H1 (cell line): ENCODE measurements around the gene TNP1. TPM values are rescaled to one million over a fixed set of nuclear protein-coding genes. Genes with fewer than 3 reads are reported as not detected.

Experiments
- CTCF ChIA-PET: fragments of 300-600 bp; sonication (Branson Sonifier 250); formaldehyde crosslinking; loops from one replicate; lab custom pipeline; 2021; ENCODE audit not compliant: partially characterized antibody; lab: Charles Lee
- POLR2A ChIA-PET: fragments of 300-600 bp; sonication (Branson Sonifier 250); formaldehyde crosslinking; loops from one replicate; lab custom pipeline; 2021; ENCODE audit warnings: inconsistent platforms; ENCODE audit not compliant: partially characterized antibody; lab: Charles Lee
- DNase-seq, 2 experiments: peaks; one replicate each; pipeline versions ENCODE4 v3.0.0 to v3.0.0-alpha.2; 2010 to 2022; ENCODE audit warnings: low spot score in 2 of 2, low read depth in 1 of 2, mixed read lengths in 1 of 2
- FAIRE-seq: peaks from 2 replicates; lab custom pipeline; 2011; peaks lifted over from hg19 to GRCh38; lab: Jason Lieb, UNC
- H2AFZ ChIP-seq: 2 replicates; pipeline ENCODE4 v1.8.1; 2012; ENCODE audit warnings: low read length, inconsistent platforms
- H2AK5ac ChIP-seq: 2 replicates; pipeline ENCODE4 v1.6.1; 2013; ENCODE audit warnings: low read depth, low read length
- H2BK120ac ChIP-seq: replicated peaks from 2 replicates; pipeline ENCODE3; 2013; ENCODE audit warnings: low read depth, low read length, inconsistent platforms
- H2BK12ac ChIP-seq: 2 replicates; pipeline ENCODE4 v1.6.1; 2013; ENCODE audit warnings: low read depth, low read length
- H2BK15ac ChIP-seq: 2 replicates; pipeline ENCODE4 v1.6.1; 2013; ENCODE audit warnings: low read length
- H2BK20ac ChIP-seq: 2 replicates; pipeline ENCODE4 v1.6.1; 2013; ENCODE audit warnings: low read length
- H2BK5ac ChIP-seq: 2 replicates; pipeline ENCODE4 v1.6.1; 2013; ENCODE audit warnings: low read depth, low read length
- H3K14ac ChIP-seq: 2 replicates; pipeline ENCODE4 v1.6.1; 2013; ENCODE audit warnings: inconsistent platforms; ENCODE audit not compliant: insufficient read length
- H3K18ac ChIP-seq: 2 replicates; pipeline ENCODE4 v1.6.1; 2013; ENCODE audit warnings: low read length; ENCODE audit errors: extremely low read depth
- H3K23ac ChIP-seq: 2 replicates; pipeline ENCODE4 v1.6.1; 2013; ENCODE audit warnings: inconsistent platforms; ENCODE audit not compliant: insufficient read length
- H3K23me2 ChIP-seq: 2 replicates; pipeline ENCODE4 v1.6.1; 2013; ENCODE audit warnings: low read depth, low read length
- H3K27ac ChIP-seq: 2 replicates; pipeline ENCODE4 v1.6.1; 2011; ENCODE audit warnings: low read depth, low read length, inconsistent platforms
- H3K27me3 ChIP-seq, 4 experiments: replicated peaks in 1 of 4; 1 replicate in 1 of 4; 2 replicates in 3 of 4; pipeline versions ENCODE4 v1.6.1 to v1.8.1; 2011 to 2013; ENCODE audit warnings: low read length in 3 of 4, mild to moderate bottlenecking in 3 of 4, inconsistent platforms in 2 of 4, mixed read lengths in 2 of 4, moderate library complexity in 1 of 4; ENCODE audit not compliant: control insufficient read depth in 3 of 4, insufficient read depth in 3 of 4; ENCODE audit errors: extremely low read depth in 1 of 4
- H3K36me3 ChIP-seq, 4 experiments: 2 replicates each; pipeline versions ENCODE4 v1.6.1 to v1.8.1; 2011 to 2013; ENCODE audit warnings: mild to moderate bottlenecking in 4 of 4, low read length in 3 of 4, moderate library complexity in 2 of 4, control low read depth in 1 of 4, inconsistent platforms in 1 of 4; ENCODE audit not compliant: insufficient read depth in 4 of 4, control insufficient read depth in 2 of 4
- H3K4ac ChIP-seq: replicated peaks from 2 replicates; pipeline ENCODE3; 2013; ENCODE audit warnings: low read length, low read depth, mixed read lengths, inconsistent platforms; ENCODE audit not compliant: insufficient read length
- H3K4me1 ChIP-seq, 4 experiments: replicated peaks in 1 of 4; 1 replicate in 1 of 4; 2 replicates in 3 of 4; pipeline versions ENCODE4 v1.6.1 to v1.8.1; 2011 to 2013; ENCODE audit warnings: low read length in 3 of 4, inconsistent platforms in 2 of 4, mixed read lengths in 1 of 4; ENCODE audit not compliant: insufficient read depth in 4 of 4, control insufficient read depth in 3 of 4
- H3K4me2 ChIP-seq, 2 experiments: 2 replicates each; pipeline versions ENCODE4 v1.6.1 to v1.8.1; 2011 to 2013; ENCODE audit warnings: low read depth in 2 of 2, low read length in 2 of 2, control low read depth in 1 of 2, inconsistent platforms in 1 of 2, mild to moderate bottlenecking in 1 of 2; ENCODE audit not compliant: insufficient read depth in 1 of 2
- H3K4me3 ChIP-seq, 4 experiments: fragments of 200-600, 300-600 bp in 1 of 4; sonication (generic), shearing (Covaris generic), sonication (Bioruptor Twin) in 1 of 4; 2 replicates each; pipeline versions ENCODE4 v1.5.1 to v1.8.1; 2011 to 2016; ENCODE audit warnings: low read length in 4 of 4, low read depth in 3 of 4, control low read depth in 2 of 4, inconsistent platforms in 2 of 4, mild to moderate bottlenecking in 2 of 4, mixed read lengths in 1 of 4, moderate library complexity in 1 of 4; ENCODE audit not compliant: insufficient read depth in 2 of 4; ENCODE audit errors: extremely low read depth in 1 of 4
- H3K56ac ChIP-seq: replicated peaks from 2 replicates; pipeline ENCODE3; 2013; ENCODE audit warnings: low read depth, mild to moderate bottlenecking, mixed read lengths, low read length, inconsistent platforms; ENCODE audit not compliant: insufficient read length
- H3K79me1 ChIP-seq: 2 replicates; pipeline ENCODE4 v1.6.1; 2013; ENCODE audit warnings: low read depth, low read length, control low read depth
- H3K79me2 ChIP-seq, 2 experiments: 2 replicates each; pipeline versions ENCODE4 v1.6.1 to v1.8.1; 2012 to 2013; ENCODE audit warnings: low read length in 2 of 2, mild to moderate bottlenecking in 2 of 2, inconsistent platforms in 1 of 2; ENCODE audit not compliant: insufficient read depth in 2 of 2, control insufficient read depth in 1 of 2
- H3K9ac ChIP-seq, 4 experiments: replicated peaks in 1 of 4; 1 replicate in 1 of 4; 2 replicates in 3 of 4; pipeline versions ENCODE4 v1.6.1 to v1.8.1; 2011 to 2013; ENCODE audit warnings: low read depth in 3 of 4, low read length in 3 of 4, control low read depth in 2 of 4, mild to moderate bottlenecking in 2 of 4, moderate library complexity in 2 of 4, inconsistent platforms in 1 of 4; ENCODE audit errors: extremely low read depth in 1 of 4
- H3K9me3 ChIP-seq, 2 experiments: 2 replicates each; pipeline versions ENCODE4 v1.6.1 to v1.8.1; 2012 to 2013; ENCODE audit warnings: mild to moderate bottlenecking in 2 of 2, moderate library complexity in 2 of 2, control low read depth in 1 of 2, inconsistent platforms in 1 of 2, low read depth in 1 of 2, low read length in 1 of 2, mixed read lengths in 1 of 2; ENCODE audit not compliant: insufficient read depth in 2 of 2
- H4K20me1 ChIP-seq, 2 experiments: replicated peaks in 1 of 2; 2 replicates each; pipeline versions ENCODE3 to v1.8.1; 2011 to 2013; ENCODE audit warnings: inconsistent platforms in 2 of 2, low read length in 2 of 2, mild to moderate bottlenecking in 1 of 2; ENCODE audit not compliant: insufficient read depth in 2 of 2, control insufficient read depth in 1 of 2
- H4K5ac ChIP-seq: 2 replicates; pipeline ENCODE4 v1.6.1; 2013; ENCODE audit warnings: low read length, low read depth, mixed read lengths, inconsistent platforms; ENCODE audit not compliant: insufficient read length
- H4K8ac ChIP-seq: 2 replicates; pipeline ENCODE4 v1.8.0; 2013; ENCODE audit warnings: mild to moderate bottlenecking, moderate library complexity, low read length, inconsistent platforms; ENCODE audit not compliant: insufficient read depth; ENCODE audit errors: extremely low read depth
- H4K91ac ChIP-seq: replicated peaks from 2 replicates; pipeline ENCODE3; 2013; ENCODE audit warnings: low read length, mixed read lengths, inconsistent platforms; ENCODE audit not compliant: insufficient read length
- KDM5A ChIP-seq: fragments of 200-600 bp; IDR thresholded peaks from 2 replicates; pipeline ENCODE4 v1.7.1; 2012; ENCODE audit warnings: mild to moderate bottlenecking, low read length, inconsistent platforms, mixed read lengths
- YY1 ChIP-seq: IDR thresholded peaks from 2 replicates; pipeline ENCODE4 v1.6.1; 2011; ENCODE audit warnings: low read depth, mild to moderate bottlenecking, low read length
- WGBS, 2 experiments: shearing (Covaris generic) in 1 of 2; methylation state at CpG; one replicate each; pipeline versions ENCODE4 v1.1.6 to v1.1.7; 2013 to 2015; ENCODE audit warnings: low lambda C conversion rate in 2 of 2, mixed read lengths in 2 of 2, inconsistent platforms in 1 of 2, low coverage in 1 of 2, missing lambda C conversion rate in 1 of 2; ENCODE audit not compliant: insufficient replicate concordance in 2 of 2, insufficient coverage in 1 of 2, insufficient read length in 1 of 2; ENCODE audit errors: extremely low coverage in 1 of 2, missing lambda C conversion rate in 1 of 2; 5-methylcytosine and 5-hydroxymethylcytosine counted together
- polyA plus RNA-seq, 7 experiments: library from polyadenylated mRNA; depleted of rRNA in 3 of 7; stranded (reverse) in 5 of 7; unstranded in 2 of 7; fragments of >200 nt in 5 of 7; fragments of 200-250 nt in 2 of 7; gene quantifications; 1 replicate in 5 of 7; 2 replicates in 1 of 7; 4 replicates in 1 of 7; pipeline versions ENCODE4 v1.2.1 to v1.2.3, GENCODE V29; 2011 to 2013; ENCODE audit warnings: missing spikeins in 2 of 7, mixed read lengths in 2 of 7
- total RNA-seq: library from RNA; stranded (reverse); fragmentation: NEBNext Ultra II Directional; extraction: Animal tissue kit (Norgen Biotek cat#: 25700); gene quantifications from 2 replicates; pipeline ENCODE4 v1.2.1, GENCODE V29; 2021
- TF ChIP-seq, protein P1 (sequence below), 3 experiments: IDR thresholded peaks; 1 replicate in 2 of 3; 2 replicates in 1 of 3; pipeline versions ENCODE4 v1.5.1 to v1.6.1; 2011; ENCODE audit warnings: low read length in 3 of 3, mild to moderate bottlenecking in 3 of 3, inconsistent platforms in 2 of 3, low read depth in 1 of 3, moderate library complexity in 1 of 3; ENCODE audit not compliant: insufficient read depth in 1 of 3; ENCODE audit errors: control extremely low read depth in 1 of 3

The TNP1 gene
- total and polyA plus RNA-seq, 2 of the 8 experiments (the other 6 are each of a cell fraction or from before 2014, with no cell fraction given): not detected

DNA sequence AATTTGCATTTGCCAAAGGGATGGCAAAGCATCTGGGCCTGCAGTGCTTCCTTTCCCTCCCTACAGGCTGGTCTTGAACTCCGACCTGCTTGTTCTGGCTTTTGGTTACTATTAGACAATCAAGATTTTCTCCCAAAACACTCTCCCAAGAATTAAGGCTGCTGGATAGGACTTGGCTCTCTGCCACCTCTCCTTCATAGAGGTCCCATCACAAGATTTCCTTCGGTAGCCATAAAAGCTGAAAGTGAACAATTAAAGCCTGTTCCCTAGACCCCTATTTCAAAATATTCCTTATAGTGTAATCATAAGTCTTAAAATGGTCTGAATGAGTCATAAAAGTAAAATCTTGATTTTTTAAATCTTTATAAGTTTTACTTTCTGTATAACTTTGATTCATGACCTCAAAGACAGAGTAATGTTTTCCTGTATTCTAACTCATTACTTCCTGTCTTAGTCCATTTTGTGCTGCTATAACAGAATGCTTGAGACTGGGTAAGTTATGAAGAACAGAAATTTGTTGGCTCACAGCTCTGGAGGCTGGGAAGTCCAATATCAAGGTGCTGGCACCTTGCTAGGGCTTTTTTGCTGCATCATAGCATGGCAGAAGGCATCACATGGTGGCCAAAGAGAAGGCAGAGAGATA is 37.8 kb upstream of the TNP1 start:
- Histone ChIP-seq H3K9me3 (peaks cover 5 to 7% of the 10 kb centered on the region in 2 experiments; a peak in 2 of 4 replicates), H2AFZ (no peak overlapping the region), H3K4me2 (no peak overlapping the region), H2BK120ac (no peak overlapping the region), H4K91ac (no peak overlapping the region), H4K8ac (no peak overlapping the region), H3K9ac (no peak overlapping the region), H3K27ac (no peak overlapping the region), H4K20me1 (no peaks in the 10 kb centered on the region), H2BK20ac (no peak overlapping the region), H3K23me2 (no peaks in the 10 kb centered on the region; the same call in 1 of the 2 replicates), H2AK5ac (no peak overlapping the region)
- TF ChIP-seq YY1 (no peak), KDM5A (no peak)
- TF ChIP-seq, protein P1, sequence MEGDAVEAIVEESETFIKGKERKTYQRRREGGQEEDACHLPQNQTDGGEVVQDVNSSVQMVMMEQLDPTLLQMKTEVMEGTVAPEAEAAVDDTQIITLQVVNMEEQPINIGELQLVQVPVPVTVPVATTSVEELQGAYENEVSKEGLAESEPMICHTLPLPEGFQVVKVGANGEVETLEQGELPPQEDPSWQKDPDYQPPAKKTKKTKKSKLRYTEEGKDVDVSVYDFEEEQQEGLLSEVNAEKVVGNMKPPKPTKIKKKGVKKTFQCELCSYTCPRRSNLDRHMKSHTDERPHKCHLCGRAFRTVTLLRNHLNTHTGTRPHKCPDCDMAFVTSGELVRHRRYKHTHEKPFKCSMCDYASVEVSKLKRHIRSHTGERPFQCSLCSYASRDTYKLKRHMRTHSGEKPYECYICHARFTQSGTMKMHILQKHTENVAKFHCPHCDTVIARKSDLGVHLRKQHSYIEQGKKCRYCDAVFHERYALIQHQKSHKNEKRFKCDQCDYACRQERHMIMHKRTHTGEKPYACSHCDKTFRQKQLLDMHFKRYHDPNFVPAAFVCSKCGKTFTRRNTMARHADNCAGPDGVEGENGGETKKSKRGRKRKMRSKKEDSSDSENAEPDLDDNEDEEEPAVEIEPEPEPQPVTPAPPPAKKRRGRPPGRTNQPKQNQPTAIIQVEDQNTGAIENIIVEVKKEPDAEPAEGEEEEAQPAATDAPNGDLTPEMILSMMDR (IDR thresholded peaks at IDR 0.05; ENCODE audit: control extremely low read depth in 1 of 3, insufficient read depth in 1 of 3, low read depth in 1 of 3, low read length in 3 of 3): no peak
- TF ChIP-seq, all 59 proteins: peak for 0
- H3K14ac ChIP-seq: no peak overlapping the region
- H3K4me1 ChIP-seq: no peaks in the 10 kb centered on the region
- no peaks in the 10 kb centered on the region for H3K79me2 ChIP-seq
- ChIA-PET POLR2A (no interaction called here), CTCF (interaction anchor here (1.2 kb wide), 1 partner anchor 9 kb away, joined by 4 read pairs; no protein-coding TSS in a partner anchor)
- no peaks in the 10 kb centered on the region for H3K36me3 ChIP-seq
- DNase-seq (no peak), FAIRE-seq (no peak)
- H3K79me1 ChIP-seq: no peaks in the 10 kb centered on the region
- no peak overlapping the region for H3K4me3 ChIP-seq
- WGBS, 2 experiments: 85% methylated on average over 2 of the region's 2 CpGs; no CpG with 5 or more reads in 1 of the 2 experiments
- no peak overlapping the region for H3K4ac ChIP-seq
- no peak overlapping the region for H3K23ac ChIP-seq
- no peak overlapping the region for H3K56ac ChIP-seq
- H2BK15ac ChIP-seq: no peak overlapping the region
- no peaks in the 10 kb centered on the region for H3K27me3 ChIP-seq
- H2BK12ac ChIP-seq: no peak overlapping the region
- no peak overlapping the region for H2BK5ac ChIP-seq
- no peak overlapping the region for H4K5ac ChIP-seq
- no peak overlapping the region for H3K18ac ChIP-seq
